ENCODE measurements around the gene PLCXD3. TPM values are rescaled to one million over a fixed set of nuclear protein-coding genes. Genes with fewer than 3 reads are reported as not detected.

Gene PLCXD3
- total RNA-seq, 1 donor from 2014 or later = not detected

- no peak for DNase-seq (ENCODE audit: low spot score)
- no peaks in the 10 kb centered on the region for H3K36me3 Mint-ChIP-seq (ENCODE audit: low read depth)
- no peaks in the 10 kb centered on the region for H3K9me3 Mint-ChIP-seq (ENCODE audit: low read depth)
- H3K27ac Mint-ChIP-seq (ENCODE audit: unreplicated experiment) = no peak overlapping the region
- H3K4me1 Mint-ChIP-seq (ENCODE audit: low read depth) = no peaks in the 10 kb centered on the region
- no peak for TF ChIP-seq CTCF (IDR thresholded peaks at IDR 0.05)
- H3K4me3 Mint-ChIP-seq (ENCODE audit: unreplicated experiment) = no peak overlapping the region
- H3K27me3 Mint-ChIP-seq (ENCODE audit: low read depth) = peaks cover 20% of the 10 kb centered on the region
These were observed 223.7 kb downstream of the PLCXD3 start for GRCh38 chr5:41286696-41287095.

GRCh38 chr5:41286165-41286564, 224.2 kb downstream of the PLCXD3 start:
- no peak for TF ChIP-seq CTCF (IDR thresholded peaks at IDR 0.05)
- DNase-seq (ENCODE audit: low spot score) = no peak
- no peaks in the 10 kb centered on the region for H3K36me3 Mint-ChIP-seq (ENCODE audit: low read depth)
- no peak overlapping the region for H3K4me3 Mint-ChIP-seq (ENCODE audit: unreplicated experiment)
- H3K4me1 Mint-ChIP-seq (ENCODE audit: low read depth) = no peaks in the 10 kb centered on the region
- no peaks in the 10 kb centered on the region for H3K9me3 Mint-ChIP-seq (ENCODE audit: low read depth)
- no peak overlapping the region for H3K27ac Mint-ChIP-seq (ENCODE audit: unreplicated experiment)
- peaks cover 20% of the 10 kb centered on the region for H3K27me3 Mint-ChIP-seq (ENCODE audit: low read depth)

GRCh38 chr5:41284938-41285337, 225.5 kb downstream of the PLCXD3 start:
- no peak for TF ChIP-seq CTCF (IDR thresholded peaks at IDR 0.05)
- Mint-ChIP-seq H3K27me3 (ENCODE audit: low read depth) (peaks cover 22% of the 10 kb centered on the region), H3K4me3 (ENCODE audit: unreplicated experiment) (no peak overlapping the region), H3K9me3 (ENCODE audit: low read depth) (no peaks in the 10 kb centered on the region), H3K36me3 (ENCODE audit: low read depth) (no peaks in the 10 kb centered on the region), H3K27ac (ENCODE audit: unreplicated experiment) (no peak overlapping the region), H3K4me1 (ENCODE audit: low read depth) (no peaks in the 10 kb centered on the region)
- DNase-seq (ENCODE audit: low spot score) = no peak

- Mint-ChIP-seq H3K9me3 (ENCODE audit: low read depth) (no peaks in the 10 kb centered on the region), H3K27me3 (ENCODE audit: low read depth) (peaks cover 19% of the 10 kb centered on the region), H3K4me3 (ENCODE audit: unreplicated experiment) (no peak overlapping the region), H3K27ac (ENCODE audit: unreplicated experiment) (no peak overlapping the region), H3K4me1 (ENCODE audit: low read depth) (no peaks in the 10 kb centered on the region), H3K36me3 (ENCODE audit: low read depth) (no peaks in the 10 kb centered on the region)
- DNase-seq (ENCODE audit: low spot score) = no peak
- TF ChIP-seq CTCF (IDR thresholded peaks at IDR 0.05) = no peak
These were observed 229.1 kb downstream of the PLCXD3 start for GRCh38 chr5:41281215-41281810.

GRCh38 chr5:41279040-41279439, 231.4 kb downstream of the PLCXD3 start:
- Mint-ChIP-seq H3K4me3 (ENCODE audit: unreplicated experiment) (no peak overlapping the region), H3K27me3 (ENCODE audit: low read depth) (peaks cover 30% of the 10 kb centered on the region), H3K27ac (ENCODE audit: unreplicated experiment) (no peak overlapping the region), H3K4me1 (ENCODE audit: low read depth) (no peaks in the 10 kb centered on the region), H3K36me3 (ENCODE audit: low read depth) (no peaks in the 10 kb centered on the region), H3K9me3 (ENCODE audit: low read depth) (no peaks in the 10 kb centered on the region)
- no peak for DNase-seq (ENCODE audit: low spot score)
- TF ChIP-seq CTCF (IDR thresholded peaks at IDR 0.05) = no peak
